Ovary (tissue), 9 donors: ENCODE results near the gene TBC1D19. TPM values are rescaled to one million over a fixed set of nuclear protein-coding genes. Genes with fewer than 3 reads are reported as not detected.

Experiments
- DNase-seq, 5 donors: peaks; one replicate each; pipeline ENCODE4 v3.0.0-alpha.2; 2019 to 2020
- H3K27ac ChIP-seq, 2 donors: fragments of 200-600 bp; one replicate each; pipeline versions ENCODE4 v1.5.1 to v1.8.0; 2019 to 2022
- H3K27me3 ChIP-seq: fragments of 200-600 bp; one replicate; pipeline ENCODE4 v1.8.0; 2022
- H3K36me3 ChIP-seq: fragments of 200-600 bp; sonication (generic); one replicate; pipeline ENCODE4 v1.5.1; 2019
- H3K4me1 ChIP-seq: one replicate; pipeline ENCODE4 v1.8.1; 2013; ENCODE audit warnings: mild to moderate bottlenecking, moderate library complexity; ENCODE audit not compliant: insufficient read depth
- H3K4me3 ChIP-seq: fragments of 200-600 bp; sonication (generic); one replicate; pipeline ENCODE4 v1.5.1; 2017
- H3K9me3 ChIP-seq, 2 donors: fragments of 200-600 bp in 1 of 2; sonication (generic) in 1 of 2; one replicate each; pipeline versions ENCODE4 v1.5.1 to v1.8.1; 2013 to 2019; ENCODE audit warnings: mild to moderate bottlenecking in 1 of 2, moderate library complexity in 1 of 2
- CTCF ChIP-seq, 3 donors: fragments of 450-650 bp in 2 of 3; fragments of 200-600 bp in 1 of 3; IDR thresholded peaks; one replicate each; pipeline versions ENCODE4 v1.5.1 to v1.8.0; 2016 to 2022; ENCODE audit warnings: antibody characterized with exemption in 3 of 3, mild to moderate bottlenecking in 1 of 3
- EP300 ChIP-seq: sonication (generic); formaldehyde crosslinking; IDR thresholded peaks from one replicate; pipeline ENCODE4 v1.6.1; 2017; ENCODE audit warnings: antibody characterized with exemption
- POLR2A ChIP-seq: fragments of 450-650 bp; IDR thresholded peaks from one replicate; pipeline ENCODE4 v1.6.1; 2017; ENCODE audit warnings: antibody characterized with exemption, mild to moderate bottlenecking, moderate library complexity
- WGBS, 3 donors: extraction: QIAGEN DNeasy Blood & Tissue Kit in 1 of 3; methylation state at CpG; one replicate each; pipeline versions ENCODE4 v1.1.5 to v1.1.7; 2013 to 2017; 5-methylcytosine and 5-hydroxymethylcytosine counted together
- intact Hi-C, 4 donors: fragments of 100-400 bp; cut with DNase I; formaldehyde crosslinking; loops; one replicate each; pipeline versions ENCODE4 v1.11.0 to v1.15.1; 2022 to 2023
- polyA plus RNA-seq, 2 donors: library from polyadenylated mRNA; stranded (reverse); fragments of 200-250 nt in 1 of 2; fragments of 350-450 nt in 1 of 2; fragmentation: Illumina TruSeq in 1 of 2; extraction: RNeasy Lipid Tissue Mini Kit (QIAGEN cat#74804) in 1 of 2; gene quantifications; one replicate each; pipeline ENCODE4 v1.2.3, GENCODE V29; 2013 to 2014
- total RNA-seq, 7 donors: library from RNA; depleted of rRNA in 2 of 7; stranded (reverse); fragments of >200 nt in 2 of 7; fragmentation: NEBNext Ultra II Directional in 3 of 7; extraction: Animal tissue kit (Norgen Biotek cat#: 25700) in 3 of 7; gene quantifications; one replicate each; pipeline versions ENCODE4 v1.1.0 to v1.2.4, GENCODE V29; 2016 to 2023
- donor health status: DM: no; HTN: no; CAD: no; lungs with moderate emphysema.
- donor health status: DM: no; HTN: no; CAD: no.
- donor health status: Bipolar disorder and iron deficiency.
- donor health status: DM: yes; HTN: yes; CAD: no.
- donor health status: DM: no; HTN: no; CAD: no.
- donor health status: DM: yes; HTN: yes; CAD: no.

TBC1D19 gene
- total and polyA plus RNA-seq, 9 donors = 6.0 to 25.2 (median 14.8) TPM

- WGBS, 3 donors = 88 to 94% (median 92%) methylated on average over 5 of the region's 5 CpGs
- no peak for DNase-seq
- intact Hi-C loops = no loop called here
- no peaks in the 10 kb centered on the region for H3K4me1 ChIP-seq
- H3K9me3 ChIP-seq = no peaks in the 10 kb centered on the region
- H3K27ac ChIP-seq = no peak overlapping the region
- H3K27me3 ChIP-seq = no peaks in the 10 kb centered on the region
- no peak for TF ChIP-seq POLR2A
- no peak for TF ChIP-seq EP300
- no peak for TF ChIP-seq CTCF (IDR thresholded peaks at IDR 0.05)
- no peaks in the 10 kb centered on the region for H3K36me3 ChIP-seq
- H3K4me3 ChIP-seq = no peak overlapping the region
Observed at GRCh38 chr4:26746802-26747213, 162.9 kb downstream of the TBC1D19 start.

GRCh38 chr4:26748811-26749210 lies 164.9 kb downstream of the TBC1D19 start:
- Histone ChIP-seq H3K27me3 (no peaks in the 10 kb centered on the region), H3K4me3 (no peak overlapping the region), H3K9me3 (no peaks in the 10 kb centered on the region), H3K36me3 (no peaks in the 10 kb centered on the region), H3K27ac (no peak overlapping the region), H3K4me1 (no peaks in the 10 kb centered on the region)
- no peak for DNase-seq
- TF ChIP-seq CTCF (IDR thresholded peaks at IDR 0.05) (no peak), POLR2A (no peak), EP300 (no peak)
- intact Hi-C loops = no loop called here

- intact Hi-C loops = no loop called here
- 90 to 95% (median 91%) methylated on average over 2 of the region's 2 CpGs for WGBS, 3 donors
- TF ChIP-seq CTCF (IDR thresholded peaks at IDR 0.05) = no peak
- TF ChIP-seq POLR2A = no peak
- TF ChIP-seq EP300 = no peak
- Histone ChIP-seq H3K27ac (no peak overlapping the region), H3K4me3 (no peak overlapping the region), H3K36me3 (no peaks in the 10 kb centered on the region), H3K9me3 (no peaks in the 10 kb centered on the region), H3K4me1 (no peaks in the 10 kb centered on the region), H3K27me3 (no peaks in the 10 kb centered on the region)
- DNase-seq = no peak
Observed at GRCh38 chr4:26749867-26750266, 166.0 kb downstream of the TBC1D19 start.

DNA sequence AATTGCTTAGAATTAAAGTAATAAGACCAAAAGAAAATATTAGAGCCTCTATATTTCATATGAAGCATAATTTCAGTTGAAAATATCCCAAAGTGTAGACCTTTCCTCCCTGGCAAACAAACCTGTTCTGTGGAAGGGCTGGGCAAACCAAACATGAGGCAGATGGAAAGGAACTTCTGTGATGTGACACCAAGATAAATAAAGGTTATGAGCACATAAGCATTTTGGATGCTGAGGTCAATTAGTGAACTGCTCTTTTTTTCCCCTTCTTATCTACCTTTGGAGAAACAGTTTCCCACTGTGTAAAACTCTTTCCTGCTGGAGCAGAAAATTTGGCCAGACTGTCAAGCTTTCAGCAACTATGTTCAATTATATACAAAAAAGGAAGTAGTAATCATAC lies 167.1 kb downstream of the TBC1D19 start:
- H3K4me1 ChIP-seq = no peaks in the 10 kb centered on the region
- H3K4me3 ChIP-seq = no peak overlapping the region
- H3K36me3 ChIP-seq = no peaks in the 10 kb centered on the region
- no peaks in the 10 kb centered on the region for H3K9me3 ChIP-seq
- no peak for DNase-seq
- no peaks in the 10 kb centered on the region for H3K27me3 ChIP-seq
- no peak overlapping the region for H3K27ac ChIP-seq
- TF ChIP-seq CTCF (IDR thresholded peaks at IDR 0.05) (no peak), EP300 (no peak), POLR2A (no peak)
- intact Hi-C loops = no loop called here

GRCh38 chr4:26751838-26752237 lies 168.0 kb downstream of the TBC1D19 start:
- Histone ChIP-seq H3K36me3 (no peaks in the 10 kb centered on the region), H3K27me3 (no peaks in the 10 kb centered on the region), H3K27ac (no peak overlapping the region), H3K4me1 (no peaks in the 10 kb centered on the region), H3K4me3 (no peak overlapping the region), H3K9me3 (no peaks in the 10 kb centered on the region)
- intact Hi-C loops = no loop called here
- DNase-seq = no peak
- 95 to 97% (median 97%) methylated on average over 1 of the region's 1 CpG for WGBS, 3 donors
- TF ChIP-seq CTCF (IDR thresholded peaks at IDR 0.05) (no peak), EP300 (no peak), POLR2A (no peak)
